UCSD-AML1 (cell line): ENCODE measurements around the gene COP1.

Experiments
- DNase-seq: peaks from one replicate; lab custom pipeline; 2025; ENCODE audit not compliant: unreplicated experiment; lab: John Stamatoyannopoulos, UW

COP1 gene

GRCh38 chr1:175976865-175977642, 230.0 kb downstream of the COP1 start:
- DNase-seq: no peak

- DNase-seq: no peak
These were observed 237.9 kb downstream of the COP1 start for GRCh38 chr1:175969231-175969630.

- no peak for DNase-seq
These were observed 238.5 kb downstream of the COP1 start for GRCh38 chr1:175968486-175969172.

- DNase-seq: no peak
These were observed 243.3 kb downstream of the COP1 start for GRCh38 chr1:175963740-175964139.

- DNase-seq: no peak
These were observed 246.9 kb downstream of the COP1 start for GRCh38 chr1:175960169-175960568.

GRCh38 chr1:175951627-175952026, 255.5 kb downstream of the COP1 start:
- no peak for DNase-seq

- no peak for DNase-seq
These were observed 259.3 kb downstream of the COP1 start for GRCh38 chr1:175947771-175948170.

- no peak for DNase-seq
These were observed 262.5 kb downstream of the COP1 start for GRCh38 chr1:175944591-175944990.

- no peak for DNase-seq
These were observed 265.9 kb downstream of the COP1 start for GRCh38 chr1:175941164-175941563.

- DNase-seq: no peak
These were observed 270.4 kb downstream of the COP1 start for GRCh38 chr1:175936736-175937135.

GRCh38 chr1:175935566-175936115, 271.4 kb downstream of the COP1 start:
- DNase-seq: no peak

- no peak for DNase-seq
These were observed 271.9 kb downstream of the COP1 start for GRCh38 chr1:175935166-175935565.

GRCh38 chr1:175933801-175934200, 273.3 kb downstream of the COP1 start:
- no peak for DNase-seq

- no peak for DNase-seq
These were observed 279.1 kb downstream of the COP1 start for GRCh38 chr1:175927944-175928343.

- DNase-seq: no peak
These were observed 284.7 kb downstream of the COP1 start for GRCh38 chr1:175922254-175922881.

GRCh38 chr1:175920381-175920780, 286.7 kb downstream of the COP1 start:
- DNase-seq: no peak

GRCh38 chr1:175919001-175919400, 288.1 kb downstream of the COP1 start:
- no peak for DNase-seq

- DNase-seq: no peak
These were observed 288.7 kb downstream of the COP1 start for GRCh38 chr1:175918364-175918801.

- DNase-seq: no peak
These were observed 293.0 kb downstream of the COP1 start for GRCh38 chr1:175914115-175914514.

- DNase-seq: no peak
These were observed 295.9 kb downstream of the COP1 start for GRCh38 chr1:175911138-175911537.

GRCh38 chr1:175906370-175906769, 300.7 kb downstream of the COP1 start:
- no peak for DNase-seq

GRCh38 chr1:175904808-175905207, 302.3 kb downstream of the COP1 start:
- DNase-seq: no peak
